Peyer's patch (tissue), 4 donors: ENCODE data around the gene VSX2.

Experiments used
- CTCF ChIP-seq, 6 experiments: fragments of 450-650 bp in 4 of 6; fragments of 200-600 bp in 2 of 6; sonication (generic) in 1 of 6; IDR thresholded peaks; one replicate each; pipeline ENCODE4 v1.5.1; 2017 to 2019; ENCODE audit warnings: antibody characterized with exemption in 6 of 6, mild to moderate bottlenecking in 3 of 6, moderate library complexity in 1 of 6
- POLR2A ChIP-seq, 2 donors: fragments of 450-650 bp; IDR thresholded peaks; one replicate each; pipeline ENCODE4 v1.5.1; 2017; ENCODE audit warnings: antibody characterized with exemption in 2 of 2, mild to moderate bottlenecking in 2 of 2, moderate library complexity in 2 of 2

DNA sequence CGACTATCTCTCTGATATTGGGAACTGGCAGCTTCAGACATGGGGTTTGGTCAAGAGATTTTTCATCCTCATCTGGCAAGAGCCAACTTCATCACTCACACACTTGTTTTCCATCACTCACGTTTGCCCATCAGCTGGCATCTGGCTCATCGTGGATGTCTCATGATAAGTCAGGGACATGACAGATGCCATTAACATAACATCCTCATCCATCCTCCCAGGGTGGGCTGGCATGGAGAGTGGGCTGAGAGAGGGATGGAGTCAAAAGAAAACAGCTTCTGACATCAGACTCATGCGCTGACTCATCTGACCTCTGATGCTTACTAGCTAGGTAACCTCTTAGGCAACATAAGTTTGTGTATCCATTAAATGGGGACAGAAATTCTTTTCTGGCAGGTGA is 1.8 kb upstream of the VSX2 start:
- no peak for TF ChIP-seq CTCF (IDR thresholded peaks at IDR 0.05)
- TF ChIP-seq POLR2A (IDR thresholded peaks at IDR 0.05) = no peak
